ENCODE results near the gene ITIH3.

DNA sequence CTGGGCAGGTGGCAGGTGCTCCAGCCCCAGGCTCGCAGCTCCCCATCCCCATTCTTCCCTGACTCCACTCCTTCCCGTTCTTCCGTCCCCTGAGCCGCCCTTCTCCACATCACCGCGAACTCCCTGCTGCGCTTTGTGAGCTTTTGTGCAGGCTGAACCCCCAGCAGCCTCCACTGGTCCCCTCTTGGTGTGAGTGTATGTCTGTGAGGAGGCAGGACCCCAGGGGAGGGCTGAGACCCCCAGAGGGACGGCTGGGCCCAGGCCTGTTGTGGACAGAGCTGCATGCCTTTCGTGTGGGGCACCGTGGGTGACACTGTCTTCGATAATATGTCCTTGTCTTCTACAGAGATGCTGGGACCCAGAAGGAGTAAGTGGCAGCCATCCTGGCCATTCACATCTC is 7.3 kb upstream of the ITIH3 start:
- TF ChIP-seq, protein P1, sequence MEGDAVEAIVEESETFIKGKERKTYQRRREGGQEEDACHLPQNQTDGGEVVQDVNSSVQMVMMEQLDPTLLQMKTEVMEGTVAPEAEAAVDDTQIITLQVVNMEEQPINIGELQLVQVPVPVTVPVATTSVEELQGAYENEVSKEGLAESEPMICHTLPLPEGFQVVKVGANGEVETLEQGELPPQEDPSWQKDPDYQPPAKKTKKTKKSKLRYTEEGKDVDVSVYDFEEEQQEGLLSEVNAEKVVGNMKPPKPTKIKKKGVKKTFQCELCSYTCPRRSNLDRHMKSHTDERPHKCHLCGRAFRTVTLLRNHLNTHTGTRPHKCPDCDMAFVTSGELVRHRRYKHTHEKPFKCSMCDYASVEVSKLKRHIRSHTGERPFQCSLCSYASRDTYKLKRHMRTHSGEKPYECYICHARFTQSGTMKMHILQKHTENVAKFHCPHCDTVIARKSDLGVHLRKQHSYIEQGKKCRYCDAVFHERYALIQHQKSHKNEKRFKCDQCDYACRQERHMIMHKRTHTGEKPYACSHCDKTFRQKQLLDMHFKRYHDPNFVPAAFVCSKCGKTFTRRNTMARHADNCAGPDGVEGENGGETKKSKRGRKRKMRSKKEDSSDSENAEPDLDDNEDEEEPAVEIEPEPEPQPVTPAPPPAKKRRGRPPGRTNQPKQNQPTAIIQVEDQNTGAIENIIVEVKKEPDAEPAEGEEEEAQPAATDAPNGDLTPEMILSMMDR (IDR thresholded peaks at IDR 0.05), result no peak
- no peak for TF ChIP-seq POLR2A (IDR thresholded peaks at IDR 0.05)
